Peyer's patch (tissue), 4 donors: ENCODE results near the gene PBRM1.

Source experiments
- POLR2A ChIP-seq, 2 donors: fragments of 450-650 bp; IDR thresholded peaks; one replicate each; pipeline ENCODE4 v1.5.1; 2017; ENCODE audit warnings: antibody characterized with exemption in 2 of 2, mild to moderate bottlenecking in 2 of 2, moderate library complexity in 2 of 2
- TF ChIP-seq, protein P1 (sequence below), 6 experiments: fragments of 450-650 bp in 4 of 6; fragments of 200-600 bp in 2 of 6; sonication (generic) in 1 of 6; IDR thresholded peaks; one replicate each; pipeline ENCODE4 v1.5.1; 2017 to 2019; ENCODE audit warnings: antibody characterized with exemption in 6 of 6, mild to moderate bottlenecking in 3 of 6, moderate library complexity in 1 of 6

GRCh38 chr3:52532838-52533622 is 152.7 kb downstream of the PBRM1 start:
- TF ChIP-seq, protein P1, sequence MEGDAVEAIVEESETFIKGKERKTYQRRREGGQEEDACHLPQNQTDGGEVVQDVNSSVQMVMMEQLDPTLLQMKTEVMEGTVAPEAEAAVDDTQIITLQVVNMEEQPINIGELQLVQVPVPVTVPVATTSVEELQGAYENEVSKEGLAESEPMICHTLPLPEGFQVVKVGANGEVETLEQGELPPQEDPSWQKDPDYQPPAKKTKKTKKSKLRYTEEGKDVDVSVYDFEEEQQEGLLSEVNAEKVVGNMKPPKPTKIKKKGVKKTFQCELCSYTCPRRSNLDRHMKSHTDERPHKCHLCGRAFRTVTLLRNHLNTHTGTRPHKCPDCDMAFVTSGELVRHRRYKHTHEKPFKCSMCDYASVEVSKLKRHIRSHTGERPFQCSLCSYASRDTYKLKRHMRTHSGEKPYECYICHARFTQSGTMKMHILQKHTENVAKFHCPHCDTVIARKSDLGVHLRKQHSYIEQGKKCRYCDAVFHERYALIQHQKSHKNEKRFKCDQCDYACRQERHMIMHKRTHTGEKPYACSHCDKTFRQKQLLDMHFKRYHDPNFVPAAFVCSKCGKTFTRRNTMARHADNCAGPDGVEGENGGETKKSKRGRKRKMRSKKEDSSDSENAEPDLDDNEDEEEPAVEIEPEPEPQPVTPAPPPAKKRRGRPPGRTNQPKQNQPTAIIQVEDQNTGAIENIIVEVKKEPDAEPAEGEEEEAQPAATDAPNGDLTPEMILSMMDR (IDR thresholded peaks at IDR 0.05), result no peak
- TF ChIP-seq POLR2A (IDR thresholded peaks at IDR 0.05), result no peak
